Measurements from ENCODE around the gene MEF2C. TPM values are rescaled to one million over a fixed set of nuclear protein-coding genes. Genes with fewer than 3 reads are reported as not detected.

The MEF2C gene
- polyA plus RNA-seq, 4 donors, result 0.89 to 11.5 (median 5.9) TPM

DNA sequence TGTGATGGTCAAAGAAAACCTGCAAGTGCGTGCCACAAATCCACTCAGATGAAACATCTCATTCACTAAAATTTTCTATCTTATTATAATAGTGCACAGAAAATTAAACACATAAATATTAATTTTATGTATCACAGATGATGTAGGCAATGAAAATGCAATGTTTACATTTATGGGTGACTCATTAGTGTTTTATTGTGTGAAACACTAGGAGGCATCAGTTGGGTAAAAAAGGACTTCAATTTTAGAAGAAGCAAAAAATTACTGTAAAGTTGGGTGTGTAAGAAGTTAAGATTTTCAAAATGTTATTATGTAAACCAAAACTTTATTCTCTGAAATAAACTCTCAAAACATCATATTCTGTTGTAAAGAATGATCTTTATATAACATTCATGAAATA, 4.0 kb downstream of the MEF2C start:
- Histone ChIP-seq H3K36me3 (ENCODE audit: control insufficient read depth in 3 of 3, insufficient read depth in 2 of 3, low read depth in 1 of 3, low read length in 3 of 3) (no peaks in the 10 kb centered on the region), H3K4me3 (ENCODE audit: low read depth in 1 of 3, low read length in 3 of 3) (no peak overlapping the region), H3K27me3 (ENCODE audit: control insufficient read depth in 3 of 3, insufficient read depth in 3 of 3, low read length in 3 of 3) (peaks cover 0 to 8% (median 0%) of the 10 kb centered on the region in 3 donors), H3K9me3 (ENCODE audit: control insufficient read depth in 2 of 2, insufficient read depth in 1 of 2, low read depth in 1 of 2, low read length in 1 of 2) (no peaks in the 10 kb centered on the region), H3K4me1 (ENCODE audit: control insufficient read depth in 3 of 3, insufficient read depth in 2 of 3, low read depth in 1 of 3, low read length in 2 of 3) (peaks cover 0 to 3% (median 0%) of the 10 kb centered on the region in 3 donors), H3K27ac (ENCODE audit: low read depth in 1 of 3, low read length in 2 of 3) (no peak overlapping the region)
- DNase-seq (no peak), FAIRE-seq (peak; percentile 78)
- WGBS, 3 donors, result 79 to 93% (median 87%) methylated on average over 1 of the region's 1 CpG

- H3K4me3 ChIP-seq (ENCODE audit: low read depth in 1 of 3, low read length in 3 of 3), result no peak overlapping the region
- WGBS, 3 donors, result 35 to 41% (median 37%) methylated on average over 2 of the region's 2 CpGs
- H3K4me1 ChIP-seq (ENCODE audit: control insufficient read depth in 3 of 3, insufficient read depth in 2 of 3, low read depth in 1 of 3, low read length in 2 of 3), result peaks cover 0 to 3% (median 0%) of the 10 kb centered on the region in 3 donors
- no peak overlapping the region for H3K27ac ChIP-seq (ENCODE audit: low read depth in 1 of 3, low read length in 2 of 3)
- DNase-seq, result no peak
- FAIRE-seq, result no peak
- no peaks in the 10 kb centered on the region for H3K36me3 ChIP-seq (ENCODE audit: control insufficient read depth in 3 of 3, insufficient read depth in 2 of 3, low read depth in 1 of 3, low read length in 3 of 3)
- H3K9me3 ChIP-seq (ENCODE audit: control insufficient read depth in 2 of 2, insufficient read depth in 1 of 2, low read depth in 1 of 2, low read length in 1 of 2), result no peaks in the 10 kb centered on the region
- H3K27me3 ChIP-seq (ENCODE audit: control insufficient read depth in 3 of 3, insufficient read depth in 3 of 3, low read length in 3 of 3), result peaks cover 0 to 10% (median 0%) of the 10 kb centered on the region in 3 donors
These were observed 5.2 kb downstream of the MEF2C start for GRCh38 chr5:88877826-88878225.

DNA sequence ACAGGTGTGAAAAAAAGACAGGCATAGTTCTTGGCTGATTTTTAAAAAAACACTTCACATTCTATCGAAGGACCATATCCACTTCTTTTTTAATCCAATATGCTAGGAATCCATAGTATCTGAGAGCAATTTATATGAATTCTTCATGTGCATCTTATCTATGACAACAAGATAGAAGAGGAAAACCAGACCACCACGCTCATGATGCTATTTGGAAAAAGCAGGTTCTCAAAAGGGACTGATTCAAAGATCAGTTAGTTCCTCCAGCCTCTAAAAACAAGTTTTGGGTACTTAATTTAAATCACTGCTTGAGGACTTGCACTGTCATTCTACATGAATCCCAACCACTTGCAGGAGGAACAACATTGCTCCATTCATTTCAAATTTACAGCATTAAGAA, 6.3 kb downstream of the MEF2C start:
- Histone ChIP-seq H3K4me3 (ENCODE audit: low read depth in 1 of 3, low read length in 3 of 3) (no peak overlapping the region), H3K9me3 (ENCODE audit: control insufficient read depth in 2 of 2, insufficient read depth in 1 of 2, low read depth in 1 of 2, low read length in 1 of 2) (no peaks in the 10 kb centered on the region), H3K4me1 (ENCODE audit: control insufficient read depth in 3 of 3, insufficient read depth in 2 of 3, low read depth in 1 of 3, low read length in 2 of 3) (peaks cover 0 to 3% (median 0%) of the 10 kb centered on the region in 3 donors), H3K36me3 (ENCODE audit: control insufficient read depth in 3 of 3, insufficient read depth in 2 of 3, low read depth in 1 of 3, low read length in 3 of 3) (no peaks in the 10 kb centered on the region), H3K27me3 (ENCODE audit: control insufficient read depth in 3 of 3, insufficient read depth in 3 of 3, low read length in 3 of 3) (peaks cover 0 to 4% (median 0%) of the 10 kb centered on the region in 3 donors), H3K27ac (ENCODE audit: low read depth in 1 of 3, low read length in 2 of 3) (no peak overlapping the region)
- FAIRE-seq (no peak), DNase-seq (no peak)
- 68 to 76% (median 72%) methylated on average over 2 of the region's 2 CpGs for WGBS, 3 donors

GRCh38 chr5:88875341-88876234, 7.4 kb downstream of the MEF2C start:
- H3K27ac ChIP-seq (ENCODE audit: low read depth in 1 of 3, low read length in 2 of 3), result no peak overlapping the region
- no peak for FAIRE-seq

GRCh38 chr5:88873447-88873846, 9.5 kb downstream of the MEF2C start:
- Histone ChIP-seq H3K36me3 (ENCODE audit: control insufficient read depth in 3 of 3, insufficient read depth in 2 of 3, low read depth in 1 of 3, low read length in 3 of 3) (no peaks in the 10 kb centered on the region), H3K9me3 (ENCODE audit: control insufficient read depth in 2 of 2, insufficient read depth in 1 of 2, low read depth in 1 of 2, low read length in 1 of 2) (no peaks in the 10 kb centered on the region), H3K4me3 (ENCODE audit: low read depth in 1 of 3, low read length in 3 of 3) (no peak overlapping the region), H3K4me1 (ENCODE audit: control insufficient read depth in 3 of 3, insufficient read depth in 2 of 3, low read depth in 1 of 3, low read length in 2 of 3) (no peaks in the 10 kb centered on the region), H3K27ac (ENCODE audit: low read depth in 1 of 3, low read length in 2 of 3) (no peak overlapping the region), H3K27me3 (ENCODE audit: control insufficient read depth in 3 of 3, insufficient read depth in 3 of 3, low read length in 3 of 3) (peaks cover 0 to 4% (median 0%) of the 10 kb centered on the region in 3 donors)
- FAIRE-seq, result no peak
- WGBS, 3 donors, result 81 to 88% (median 83%) methylated on average over 6 of the region's 6 CpGs
- no peak for DNase-seq

More at GRCh38 chr5:88875341-88876234, 7.4 kb downstream of the MEF2C start:
- H3K4me1 ChIP-seq (ENCODE audit: control insufficient read depth in 3 of 3, insufficient read depth in 2 of 3, low read depth in 1 of 3, low read length in 2 of 3), result peaks cover 0 to 3% (median 0%) of the 10 kb centered on the region in 3 donors
- peaks cover 0 to 4% (median 0%) of the 10 kb centered on the region in 3 donors for H3K27me3 ChIP-seq (ENCODE audit: control insufficient read depth in 3 of 3, insufficient read depth in 3 of 3, low read length in 3 of 3)
- H3K9me3 ChIP-seq (ENCODE audit: control insufficient read depth in 2 of 2, insufficient read depth in 1 of 2, low read depth in 1 of 2, low read length in 1 of 2), result no peaks in the 10 kb centered on the region
- H3K36me3 ChIP-seq (ENCODE audit: control insufficient read depth in 3 of 3, insufficient read depth in 2 of 3, low read depth in 1 of 3, low read length in 3 of 3), result no peaks in the 10 kb centered on the region
- 52 to 63% (median 56%) methylated on average over 5 of the region's 5 CpGs for WGBS, 3 donors
- H3K4me3 ChIP-seq (ENCODE audit: low read depth in 1 of 3, low read length in 3 of 3), result no peak overlapping the region
- no peak for DNase-seq

GRCh38 chr5:88872971-88873370, 10.0 kb downstream of the MEF2C start:
- Histone ChIP-seq H3K4me3 (ENCODE audit: low read depth in 1 of 3, low read length in 3 of 3) (no peak overlapping the region), H3K27me3 (ENCODE audit: control insufficient read depth in 3 of 3, insufficient read depth in 3 of 3, low read length in 3 of 3) (peaks cover 0 to 4% (median 0%) of the 10 kb centered on the region in 3 donors), H3K27ac (ENCODE audit: low read depth in 1 of 3, low read length in 2 of 3) (no peak overlapping the region), H3K9me3 (ENCODE audit: control insufficient read depth in 2 of 2, insufficient read depth in 1 of 2, low read depth in 1 of 2, low read length in 1 of 2) (no peaks in the 10 kb centered on the region), H3K36me3 (ENCODE audit: control insufficient read depth in 3 of 3, insufficient read depth in 2 of 3, low read depth in 1 of 3, low read length in 3 of 3) (no peaks in the 10 kb centered on the region), H3K4me1 (ENCODE audit: control insufficient read depth in 3 of 3, insufficient read depth in 2 of 3, low read depth in 1 of 3, low read length in 2 of 3) (no peaks in the 10 kb centered on the region)
- 74 to 89% (median 78%) methylated on average over 6 of the region's 6 CpGs for WGBS, 3 donors
- DNase-seq, result no peak
- FAIRE-seq, result no peak

DNA sequence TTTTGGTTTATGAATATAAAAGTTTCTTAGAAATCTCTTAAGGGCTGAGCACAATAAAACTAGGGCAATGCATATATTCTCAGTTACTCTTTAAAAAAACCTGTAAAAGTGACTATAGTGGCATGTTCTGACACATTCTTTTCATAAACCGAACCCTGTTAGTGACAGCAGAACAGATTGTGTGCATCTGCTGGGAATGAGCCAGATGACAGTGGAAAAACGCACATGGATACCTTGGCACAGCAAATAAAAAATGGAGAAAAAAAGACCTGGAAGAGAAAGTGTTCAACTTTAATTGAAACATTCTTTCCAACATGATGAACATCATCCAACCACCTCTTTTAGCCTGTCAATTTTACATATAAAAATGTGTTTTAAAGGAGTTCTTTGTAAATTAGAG, 12.7 kb downstream of the MEF2C start:
- Histone ChIP-seq H3K27ac (ENCODE audit: low read depth in 1 of 3, low read length in 2 of 3) (no peak overlapping the region), H3K27me3 (ENCODE audit: control insufficient read depth in 3 of 3, insufficient read depth in 3 of 3, low read length in 3 of 3) (peaks cover 0 to 4% (median 0%) of the 10 kb centered on the region in 3 donors), H3K36me3 (ENCODE audit: control insufficient read depth in 3 of 3, insufficient read depth in 2 of 3, low read depth in 1 of 3, low read length in 3 of 3) (no peaks in the 10 kb centered on the region), H3K4me3 (ENCODE audit: low read depth in 1 of 3, low read length in 3 of 3) (no peak overlapping the region), H3K4me1 (ENCODE audit: control insufficient read depth in 3 of 3, insufficient read depth in 2 of 3, low read depth in 1 of 3, low read length in 2 of 3) (no peaks in the 10 kb centered on the region), H3K9me3 (ENCODE audit: control insufficient read depth in 2 of 2, insufficient read depth in 1 of 2, low read depth in 1 of 2, low read length in 1 of 2) (no peaks in the 10 kb centered on the region)
- WGBS, 3 donors, result 60 to 75% (median 65%) methylated on average over 2 of the region's 2 CpGs
- DNase-seq (no peak), FAIRE-seq (no peak)

- Histone ChIP-seq H3K27ac (ENCODE audit: low read depth in 1 of 3, low read length in 2 of 3) (no peak overlapping the region), H3K27me3 (ENCODE audit: control insufficient read depth in 3 of 3, insufficient read depth in 3 of 3, low read length in 3 of 3) (peaks cover 0 to 4% (median 0%) of the 10 kb centered on the region in 3 donors), H3K4me3 (ENCODE audit: low read depth in 1 of 3, low read length in 3 of 3) (no peak overlapping the region), H3K4me1 (ENCODE audit: control insufficient read depth in 3 of 3, insufficient read depth in 2 of 3, low read depth in 1 of 3, low read length in 2 of 3) (no peaks in the 10 kb centered on the region), H3K36me3 (ENCODE audit: control insufficient read depth in 3 of 3, insufficient read depth in 2 of 3, low read depth in 1 of 3, low read length in 3 of 3) (no peaks in the 10 kb centered on the region), H3K9me3 (ENCODE audit: control insufficient read depth in 2 of 2, insufficient read depth in 1 of 2, low read depth in 1 of 2, low read length in 1 of 2) (no peaks in the 10 kb centered on the region)
- FAIRE-seq (no peak), DNase-seq (no peak)
- WGBS, 3 donors, result 50 to 75% (median 64%) methylated on average over 7 of the region's 7 CpGs
These were observed 14.4 kb downstream of the MEF2C start for GRCh38 chr5:88868468-88869068.
